ENCODE measurements around the gene BBS4. TPM values are rescaled to one million over a fixed set of nuclear protein-coding genes. Genes with fewer than 3 reads are reported as not detected.

The BBS4 gene
- total RNA-seq, 1 experiment from 2014 or later, result 10.8 TPM

DNA sequence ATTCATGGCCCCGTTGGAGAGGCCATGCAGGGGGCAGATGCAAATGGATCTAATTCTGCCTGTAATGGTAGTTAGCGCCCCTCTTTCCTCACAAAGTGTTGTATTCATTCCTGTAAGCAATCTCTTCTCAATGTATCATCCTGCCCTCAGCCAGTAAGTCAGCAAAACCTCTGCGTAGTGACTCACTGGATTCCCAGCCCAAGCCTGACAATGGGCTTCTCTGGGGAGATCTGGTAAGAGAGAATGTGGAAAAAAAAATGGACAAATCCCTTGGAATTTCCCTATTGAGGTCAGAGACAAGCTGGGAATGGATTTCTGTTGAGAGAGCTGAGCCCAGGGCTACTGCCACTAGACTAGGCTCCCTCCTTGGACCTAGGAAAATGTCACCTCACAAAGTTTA lies 72.2 kb downstream of the BBS4 start:
- CTCF ChIA-PET, result no interaction called here

DNA sequence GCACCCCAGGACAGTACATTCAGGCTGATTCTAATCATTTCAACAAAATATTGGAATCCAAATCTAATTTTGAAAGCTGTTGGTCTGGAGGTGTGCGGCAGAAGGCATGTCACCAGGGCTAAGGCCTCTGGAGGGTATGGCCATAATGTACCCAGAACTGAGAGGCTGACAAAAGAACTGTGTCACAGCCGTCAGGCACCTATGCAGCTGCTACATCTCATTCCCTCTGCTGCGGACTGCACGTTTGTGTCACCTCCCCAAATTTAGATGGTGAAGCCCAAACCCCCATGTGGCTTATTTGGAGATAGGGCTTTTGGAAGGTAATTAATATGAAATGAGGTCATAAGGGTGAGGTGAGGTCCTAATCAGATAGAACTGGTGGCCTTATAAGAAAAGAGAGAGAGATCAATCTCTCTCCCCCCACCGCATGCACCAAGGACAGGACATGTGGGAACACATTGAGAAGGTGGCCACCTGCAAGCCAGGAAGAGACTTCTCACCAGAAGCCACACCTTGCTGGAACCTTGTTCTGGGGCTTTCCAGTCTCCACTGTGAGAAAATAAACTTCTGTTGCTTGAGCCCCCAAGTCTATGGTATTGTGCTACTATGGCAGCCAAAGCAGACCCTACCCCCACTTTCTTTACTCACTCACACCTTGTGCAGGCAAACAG lies 74.7 kb downstream of the BBS4 start:
- H3K36me3 ChIP-seq (ENCODE audit: low read depth), result peaks cover 13% of the 10 kb centered on the region; the same call in 1 of the 2 replicates
- POLR2A ChIA-PET (ENCODE audit: unreplicated experiment), result no interaction called here
- intact Hi-C loops (cut with micrococcal nuclease; ENCODE audit: unreplicated experiment), result no loop called here

More for the DNA sequence above, 72.2 kb downstream of the BBS4 start:
- Histone ChIP-seq H3K27ac (no peak overlapping the region), H4K20me1 (ENCODE audit: insufficient read depth) (no peaks in the 10 kb centered on the region), H3K4me3 (no peak overlapping the region), H3K4me2 (no peak overlapping the region), H3K36me3 (ENCODE audit: low read depth) (peaks cover 16% of the 10 kb centered on the region; the same call in 1 of the 2 replicates), H3K79me2 (ENCODE audit: low read depth) (no peaks in the 10 kb centered on the region), H3K4me1 (replicated peaks; ENCODE audit: insufficient read depth) (no peaks in the 10 kb centered on the region), H2AFZ (no peak overlapping the region), H3K27me3 (ENCODE audit: insufficient read depth, low read depth) (no peaks in the 10 kb centered on the region), H3K9me2 (ENCODE audit: insufficient read depth) (no peaks in the 10 kb centered on the region), H3F3A (ENCODE audit: insufficient read depth, low read depth) (no peaks in the 10 kb centered on the region), H3K9me3 (ENCODE audit: insufficient read depth, low read depth) (no peaks in the 10 kb centered on the region)
- intact Hi-C loops (cut with micrococcal nuclease; ENCODE audit: unreplicated experiment), result no loop called here
- no peak for TF ChIP-seq CTCF (conservative IDR thresholded peaks at IDR 0.05)
- no peak for TF ChIP-seq EZH2 (IDR thresholded peaks at IDR 0.05; ENCODE audit: low read depth)
- POLR2A ChIA-PET (ENCODE audit: unreplicated experiment), result no interaction called here
- no TSS peak for BruUV-seq (replicated peaks)
- no peak for DNase-seq

DNA sequence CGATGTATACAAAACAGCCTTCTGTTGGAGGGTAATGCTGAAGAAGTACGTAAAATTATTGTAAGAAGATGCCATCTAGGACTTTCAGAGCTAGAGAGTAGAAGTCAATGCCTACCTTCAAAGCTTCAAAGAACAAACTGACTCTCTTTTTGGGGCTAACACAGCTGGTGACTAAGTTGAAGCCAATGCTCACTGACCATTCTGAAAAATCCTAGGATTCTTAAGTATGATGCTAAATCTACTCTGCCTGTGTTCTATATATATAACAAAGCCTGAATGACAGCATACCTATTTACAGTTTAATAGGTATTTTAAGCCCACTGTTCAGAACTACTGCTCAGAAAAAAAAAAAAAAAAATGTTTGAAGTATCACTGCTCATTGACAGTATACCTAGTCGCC lies 78.6 kb downstream of the BBS4 start:
- peaks cover 17% of the 10 kb centered on the region; the same call in 1 of the 2 replicates for H3K9me3 ChIP-seq (ENCODE audit: insufficient read depth, low read depth)
- no peak for DNase-seq
- intact Hi-C loops (cut with micrococcal nuclease; ENCODE audit: unreplicated experiment), result no loop called here
- ChIA-PET CTCF (no interaction called here), POLR2A (ENCODE audit: unreplicated experiment) (no interaction called here)
- no peak overlapping the region for H3K4me3 ChIP-seq
- H3F3A ChIP-seq (ENCODE audit: insufficient read depth, low read depth), result no peaks in the 10 kb centered on the region
- H3K36me3 ChIP-seq (ENCODE audit: low read depth), result peaks cover 35% of the 10 kb centered on the region
- no peak for TF ChIP-seq EZH2 (IDR thresholded peaks at IDR 0.05; ENCODE audit: low read depth)
- no peak for TF ChIP-seq CTCF (conservative IDR thresholded peaks at IDR 0.05)
- H3K9me2 ChIP-seq (ENCODE audit: insufficient read depth), result no peaks in the 10 kb centered on the region
- no peaks in the 10 kb centered on the region for H3K27me3 ChIP-seq (ENCODE audit: insufficient read depth, low read depth)
- H3K4me1 ChIP-seq (replicated peaks; ENCODE audit: insufficient read depth), result no peaks in the 10 kb centered on the region
- no peaks in the 10 kb centered on the region for H4K20me1 ChIP-seq (ENCODE audit: insufficient read depth)
- no peak overlapping the region for H3K4me2 ChIP-seq
- BruUV-seq (replicated peaks), result no TSS peak
- H2AFZ ChIP-seq, result no peak overlapping the region
- H3K27ac ChIP-seq, result no peak overlapping the region
- H3K79me2 ChIP-seq (ENCODE audit: low read depth), result no peaks in the 10 kb centered on the region

More for the DNA sequence above, 74.7 kb downstream of the BBS4 start:
- BruUV-seq (replicated peaks), result no TSS peak
- no peaks in the 10 kb centered on the region for H3K79me2 ChIP-seq (ENCODE audit: low read depth)
- CTCF ChIA-PET, result no interaction called here
- no peak for TF ChIP-seq CTCF (conservative IDR thresholded peaks at IDR 0.05)
- TF ChIP-seq EZH2 (IDR thresholded peaks at IDR 0.05; ENCODE audit: low read depth), result no peak
- H3K9me3 ChIP-seq (ENCODE audit: insufficient read depth, low read depth), result no peaks in the 10 kb centered on the region
- no peaks in the 10 kb centered on the region for H4K20me1 ChIP-seq (ENCODE audit: insufficient read depth)
- no peak overlapping the region for H3K4me3 ChIP-seq
- no peaks in the 10 kb centered on the region for H3K27me3 ChIP-seq (ENCODE audit: insufficient read depth, low read depth)
- no peaks in the 10 kb centered on the region for H3K4me1 ChIP-seq (replicated peaks; ENCODE audit: insufficient read depth)
- H3K9me2 ChIP-seq (ENCODE audit: insufficient read depth), result no peaks in the 10 kb centered on the region
- no peak overlapping the region for H2AFZ ChIP-seq
- no peak overlapping the region for H3K27ac ChIP-seq
- H3F3A ChIP-seq (ENCODE audit: insufficient read depth, low read depth), result no peaks in the 10 kb centered on the region
- DNase-seq, result no peak
- no peak overlapping the region for H3K4me2 ChIP-seq

Measured in PC-9 (cell line).